ENCODE results near the gene NXPH1. TPM values are rescaled to one million over a fixed set of nuclear protein-coding genes. Genes with fewer than 3 reads are reported as not detected.

NXPH1 gene
- polyA plus RNA-seq, 1 of the 3 experiments (the other 2 are of a cell fraction): not detected

GRCh38 chr7:8491544-8492489 is 58.4 kb downstream of the NXPH1 start:
- CTCF ChIA-PET: interaction anchor here (1.3 to 2.8 kb wide), 3 partner anchors 10 to 232 kb away, joined by 3 to 13 read pairs (median 3); no protein-coding TSS in a partner anchor
- H3K79me2 ChIP-seq (ENCODE audit: insufficient read depth): no peaks in the 10 kb centered on the region
- WGBS (ENCODE audit: low lambda C conversion rate): 41% methylated on average over 8 of the region's 8 CpGs

More at GRCh38 chr7:8491544-8492489, 58.4 kb downstream of the NXPH1 start:
- no peak overlapping the region for H3K4me2 ChIP-seq
- no peak overlapping the region for H3K9ac ChIP-seq
- no peaks in the 10 kb centered on the region for H3F3A ChIP-seq (replicated peaks; ENCODE audit: insufficient read depth)
- H3K27ac ChIP-seq (ENCODE audit: low read depth in 2 of 2, low read length in 1 of 2): no peak overlapping the region
- no peak overlapping the region for H2AFZ ChIP-seq (ENCODE audit: low read depth)
- no peak for DNase-seq
- POLR2A ChIA-PET: no interaction called here
- H3K9me2 ChIP-seq: no peaks in the 10 kb centered on the region
- H3K4me1 ChIP-seq (ENCODE audit: control insufficient read depth in 1 of 2, insufficient read depth in 2 of 2, low read depth in 1 of 2, low read length in 1 of 2): no peaks in the 10 kb centered on the region
- no peaks in the 10 kb centered on the region for H3K36me3 ChIP-seq (replicated peaks in 1 of 2; ENCODE audit: control insufficient read depth in 1 of 2, insufficient read depth in 2 of 2, low read length in 1 of 2)
- H3K9me3 ChIP-seq: no peaks in the 10 kb centered on the region
- no peaks in the 10 kb centered on the region for H3K27me3 ChIP-seq (ENCODE audit: insufficient read depth)
- TF ChIP-seq USF1 (IDR thresholded peaks at IDR 0.05; ENCODE audit: borderline replicate concordance, low read depth): no peak
- TF ChIP-seq RXRA (IDR thresholded peaks at IDR 0.05; ENCODE audit: borderline replicate concordance, low read depth): no peak
- TF ChIP-seq TCF12 (IDR thresholded peaks at IDR 0.05): no peak
- no peak for TF ChIP-seq PBX3 (IDR thresholded peaks at IDR 0.05)
- no peak for TF ChIP-seq RAD21 (IDR thresholded peaks at IDR 0.05; ENCODE audit: low read length)
- no peak for TF ChIP-seq FOXJ3 (CRISPR knock-in tag; IDR thresholded peaks at IDR 0.05)
- no peak for TF ChIP-seq FOSL2 (IDR thresholded peaks at IDR 0.05; ENCODE audit: borderline replicate concordance, low read depth)
- TF ChIP-seq MXI1 (IDR thresholded peaks at IDR 0.05; ENCODE audit: low read depth, low read length): no peak
- no peak for TF ChIP-seq IRF3 (IDR thresholded peaks at IDR 0.05; ENCODE audit: low read depth, low read length)
- TF ChIP-seq RCOR1 (IDR thresholded peaks at IDR 0.05; ENCODE audit: low read length): no peak
- no peak for TF ChIP-seq ZBTB33 (IDR thresholded peaks at IDR 0.05; ENCODE audit: borderline replicate concordance, low read depth)
- no peak for TF ChIP-seq CTCF (IDR thresholded peaks at IDR 0.05)
- TF ChIP-seq CHD2 (IDR thresholded peaks at IDR 0.05; ENCODE audit: low read length, partially characterized antibody): no peak
- TF ChIP-seq NFIC (IDR thresholded peaks at IDR 0.05; ENCODE audit: borderline replicate concordance): no peak
- no peaks in the 10 kb centered on the region for H4K20me1 ChIP-seq (ENCODE audit: insufficient read depth)
- no peak overlapping the region for H3K4me3 ChIP-seq (ENCODE audit: low read depth in 2 of 2, low read length in 1 of 2)

Data from SK-N-SH (cell line).